Uterus (tissue), 4 donors: ENCODE measurements around the gene SLC22A12. TPM values are rescaled to one million over a fixed set of nuclear protein-coding genes. Genes with fewer than 3 reads are reported as not detected.

Experiments
- DNase-seq, 2 donors: peaks; one replicate each; pipeline ENCODE4 v3.0.0-alpha.2; 2019 to 2020
- H3K27ac ChIP-seq, 2 donors: fragments of 200-600 bp; sonication (generic); 1 replicate in 1 of 2; 2 replicates in 1 of 2; pipeline ENCODE4 v1.5.1; 2016 to 2018
- H3K27me3 ChIP-seq, 2 donors: fragments of 200-600 bp; sonication (generic); one replicate each; pipeline ENCODE4 v1.5.1; 2018 to 2019; ENCODE audit warnings: control low read depth in 1 of 2
- H3K36me3 ChIP-seq, 2 donors: fragments of 200-600 bp; sonication (generic); one replicate each; pipeline ENCODE4 v1.5.1; 2019; ENCODE audit warnings: control low read depth in 1 of 2
- H3K4me1 ChIP-seq, 2 donors: fragments of 200-600 bp; sonication (generic); one replicate each; pipeline ENCODE4 v1.5.1; 2018 to 2019; ENCODE audit warnings: control low read depth in 1 of 2
- H3K4me3 ChIP-seq, 2 donors: fragments of 200-600 bp; sonication (generic); 1 replicate in 1 of 2; 2 replicates in 1 of 2; pipeline ENCODE4 v1.5.1; 2018 to 2019; ENCODE audit warnings: mild to moderate bottlenecking in 1 of 2
- H3K9me3 ChIP-seq, 2 donors: fragments of 200-600 bp; sonication (generic); one replicate each; pipeline ENCODE4 v1.5.1; 2019; ENCODE audit warnings: control low read depth in 1 of 2
- CTCF ChIP-seq, 4 experiments: fragments of 200-600 bp in 2 of 4; fragments of 450-650 bp in 2 of 4; sonication (generic) in 2 of 4; IDR thresholded peaks; one replicate each; pipeline ENCODE4 v1.5.1; 2016 to 2019; ENCODE audit warnings: antibody characterized with exemption in 4 of 4, mild to moderate bottlenecking in 2 of 4, moderate library complexity in 1 of 4
- POLR2A ChIP-seq, 2 donors: fragments of 450-650 bp; IDR thresholded peaks; one replicate each; pipeline ENCODE4 v1.6.1; 2016; ENCODE audit warnings: antibody characterized with exemption in 2 of 2, mild to moderate bottlenecking in 1 of 2, moderate library complexity in 1 of 2
- intact Hi-C: fragments of 100-400 bp; cut with DNase I; formaldehyde crosslinking; loops from one replicate; pipeline ENCODE4 v1.15.1; 2023; ENCODE audit warnings: low total_unique reads
- total RNA-seq, 4 donors: library from RNA; depleted of rRNA in 3 of 4; stranded (reverse); fragments of >200 nt in 3 of 4; gene quantifications; one replicate each; pipeline versions ENCODE4 v1.1.0 to v1.2.4, GENCODE V29; 2014 to 2023
- donor health status: DM: yes; HTN: yes; CAD: no.

SLC22A12 gene
- not detected for total RNA-seq

GRCh38 chr11:64590763-64591221, at the start of gene SLC22A12:
TSS of gene SLC22A12 (plus strand) at chr11:64591220. CDS start at chr11:64591557, 337 bp downstream.
- H3K27me3 ChIP-seq: no peaks in the 10 kb centered on the region
- H3K27ac ChIP-seq: no peak within 1 kb of the TSS
- intact Hi-C loops: no loop called here
- DNase-seq: no peak
- no peaks in the 10 kb centered on the region for H3K9me3 ChIP-seq
- H3K4me1 ChIP-seq: no peaks in the 10 kb centered on the region
- H3K36me3 ChIP-seq: no peaks in the 10 kb centered on the region
- H3K4me3 ChIP-seq: no peak within 1 kb of the TSS
- TF ChIP-seq POLR2A (IDR thresholded peaks at IDR 0.05): no peak
- no peak for TF ChIP-seq CTCF (IDR thresholded peaks at IDR 0.05)

DNA sequence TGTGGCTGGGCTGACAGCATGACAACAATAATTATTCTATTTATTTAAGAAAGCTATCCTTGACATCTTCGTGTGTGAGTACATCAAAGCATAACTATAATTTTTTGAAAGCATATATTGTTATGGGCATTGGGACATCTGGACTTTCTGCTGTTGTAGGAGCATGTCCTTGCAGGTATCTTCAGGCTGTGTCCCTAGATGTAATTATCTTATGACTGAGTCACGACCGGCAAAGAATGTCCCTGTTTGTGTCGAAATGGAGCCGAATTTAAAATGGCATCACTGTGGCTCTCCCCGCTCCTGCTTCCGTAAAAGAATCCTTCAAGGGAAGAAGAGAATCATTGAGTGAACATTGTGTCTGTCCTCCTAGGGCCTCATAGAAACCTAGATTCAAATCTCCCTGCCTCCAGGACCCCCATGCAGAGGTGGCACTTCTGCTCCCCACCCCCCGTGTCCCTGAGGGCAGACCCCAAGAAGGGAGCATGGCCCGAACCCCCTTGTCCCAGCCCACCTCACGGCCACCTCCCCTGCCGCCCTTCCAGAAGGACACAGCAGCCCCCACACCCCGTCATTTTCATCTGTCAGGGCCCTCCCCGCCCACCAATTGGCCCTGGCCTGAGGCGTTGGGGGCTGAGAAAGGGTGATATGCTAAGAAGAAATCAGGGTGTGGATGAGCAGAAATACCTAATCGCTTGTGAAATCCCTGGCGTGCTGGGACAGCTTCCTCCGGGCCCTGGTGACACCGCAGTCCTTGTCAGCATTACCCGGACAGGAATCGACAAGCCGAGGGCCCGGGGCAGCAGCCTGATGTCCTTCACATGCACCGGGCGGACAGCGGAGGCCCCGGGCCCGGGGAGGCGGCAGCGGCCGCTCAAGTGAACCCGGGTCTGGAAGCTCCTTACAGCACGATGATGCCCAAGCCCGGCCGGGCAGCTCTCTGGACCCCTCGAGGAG, 48.6 kb upstream of the SLC22A12 start:
- DNase-seq: no peak
- Histone ChIP-seq H3K9me3 (no peaks in the 10 kb centered on the region), H3K36me3 (no peaks in the 10 kb centered on the region), H3K27ac (no peak overlapping the region), H3K4me3 (no peak overlapping the region), H3K27me3 (no peaks in the 10 kb centered on the region), H3K4me1 (no peaks in the 10 kb centered on the region)
- TF ChIP-seq POLR2A (IDR thresholded peaks at IDR 0.05): no peak
- no peak for TF ChIP-seq CTCF (IDR thresholded peaks at IDR 0.05)
- intact Hi-C loops: no loop called here

- DNase-seq: no peak
- intact Hi-C loops: no loop called here
- H3K36me3 ChIP-seq: no peaks in the 10 kb centered on the region
- TF ChIP-seq POLR2A (IDR thresholded peaks at IDR 0.05): no peak
- TF ChIP-seq CTCF (IDR thresholded peaks at IDR 0.05): no peak
- no peaks in the 10 kb centered on the region for H3K4me1 ChIP-seq
- H3K4me3 ChIP-seq: no peak overlapping the region
- H3K27me3 ChIP-seq: no peaks in the 10 kb centered on the region
- no peak overlapping the region for H3K27ac ChIP-seq
- no peaks in the 10 kb centered on the region for H3K9me3 ChIP-seq
These were observed 47.2 kb upstream of the SLC22A12 start for GRCh38 chr11:64543818-64544217.

DNA sequence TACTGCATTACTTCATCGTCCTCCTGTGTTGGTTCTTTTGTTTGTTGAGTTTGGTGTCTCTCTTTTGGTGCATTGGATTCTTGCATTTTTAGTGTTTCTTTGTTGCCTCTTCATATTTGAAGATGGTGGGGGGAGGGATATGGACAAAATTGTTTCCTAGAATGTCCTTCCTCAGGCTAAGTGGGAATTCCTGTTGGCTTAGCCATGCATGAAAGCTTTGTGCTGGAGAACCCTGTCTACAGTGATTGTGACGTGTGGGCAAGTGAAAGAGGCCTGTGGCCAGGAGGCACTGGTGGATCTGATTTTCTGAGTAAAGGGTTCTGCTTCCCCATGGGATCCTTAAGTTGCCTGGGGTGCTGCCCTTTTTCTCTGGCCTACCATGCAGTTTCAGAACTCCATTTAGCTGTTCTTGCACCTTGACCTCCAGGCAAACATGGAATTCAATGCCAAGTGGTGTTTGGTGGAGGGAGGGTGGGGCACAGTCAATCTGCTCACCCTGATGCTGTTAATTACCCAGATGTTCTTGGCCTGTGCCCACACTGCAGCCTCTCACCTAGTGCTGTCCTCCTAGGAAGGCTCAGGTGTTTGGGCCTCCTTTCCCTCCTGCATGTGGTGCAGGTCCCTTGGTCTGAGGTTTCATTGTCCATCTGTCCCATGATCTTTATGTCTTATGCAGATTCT, 46.3 kb upstream of the SLC22A12 start:
- Histone ChIP-seq H3K36me3 (no peaks in the 10 kb centered on the region), H3K9me3 (no peaks in the 10 kb centered on the region)
- no peak for TF ChIP-seq POLR2A (IDR thresholded peaks at IDR 0.05)
- no peak for TF ChIP-seq CTCF (IDR thresholded peaks at IDR 0.05)

DNA sequence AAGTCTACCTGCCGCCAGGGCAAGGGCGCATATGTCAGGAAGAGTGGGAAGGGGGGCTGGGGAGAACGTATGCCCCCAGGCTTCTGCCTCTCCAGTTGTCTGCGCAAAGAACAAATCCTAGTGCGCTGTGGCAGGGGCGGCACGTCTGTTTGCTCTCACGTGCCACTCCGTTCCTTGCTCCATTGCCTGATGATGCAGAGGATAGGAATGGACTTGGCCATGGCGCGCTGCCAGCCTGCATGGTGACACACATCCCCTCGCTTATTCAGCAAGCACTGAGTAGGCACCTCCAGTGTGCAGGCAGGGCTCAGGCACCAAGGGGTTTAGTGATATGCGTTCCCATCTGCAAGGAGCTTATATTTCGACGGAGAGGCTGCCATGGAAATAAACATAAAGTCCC, 45.4 kb upstream of the SLC22A12 start:
- no peaks in the 10 kb centered on the region for H3K36me3 ChIP-seq
- TF ChIP-seq POLR2A (IDR thresholded peaks at IDR 0.05) (no peak), CTCF (IDR thresholded peaks at IDR 0.05) (no peak)
- no peaks in the 10 kb centered on the region for H3K27me3 ChIP-seq
- intact Hi-C loops: no loop called here
- no peaks in the 10 kb centered on the region for H3K4me1 ChIP-seq
- H3K27ac ChIP-seq: no peak overlapping the region
- H3K9me3 ChIP-seq: no peaks in the 10 kb centered on the region
- no peak for DNase-seq
- no peak overlapping the region for H3K4me3 ChIP-seq

More for the DNA sequence above, 46.3 kb upstream of the SLC22A12 start:
- H3K4me3 ChIP-seq: no peak overlapping the region
- intact Hi-C loops: no loop called here
- no peak for DNase-seq
- no peak overlapping the region for H3K27ac ChIP-seq
- H3K27me3 ChIP-seq: no peaks in the 10 kb centered on the region
- no peaks in the 10 kb centered on the region for H3K4me1 ChIP-seq
